HepG2 (cell line): ENCODE data around the gene TAF12. TPM values are rescaled to one million over a fixed set of nuclear protein-coding genes. Genes with fewer than 3 reads are reported as not detected.

Experiments used
- MIXL1 ChIP-seq: IDR thresholded peaks from 2 replicates; pipeline ENCODE4 v1.6.1; 2016
- NFIB ChIP-seq: sonication (generic); formaldehyde crosslinking; IDR thresholded peaks from 2 replicates; pipeline ENCODE4 v1.9.0; 2021; ENCODE audit warnings: missing genetic modification reagents, mild to moderate bottlenecking, borderline replicate concordance
- NONO ChIP-seq, 2 experiments: fragments of 450-650 bp in 1 of 2; sonication (generic) in 1 of 2; formaldehyde crosslinking in 1 of 2; IDR thresholded peaks in 1 of 2; conservative IDR thresholded peaks in 1 of 2; 2 replicates each; pipeline versions ENCODE4 v1.6.1 to v1.8.0; 2017 to 2022; ENCODE audit warnings: mild to moderate bottlenecking in 1 of 2, missing genetic modification reagents in 1 of 2, moderate library complexity in 1 of 2
- NR2F1 ChIP-seq, 2 experiments: fragments of 450-650 bp in 1 of 2; formaldehyde crosslinking in 1 of 2; IDR thresholded peaks; 2 replicates each; pipeline versions ENCODE4 v1.5.0 to v1.6.1; 2016 to 2020; ENCODE audit warnings: mild to moderate bottlenecking in 1 of 2, missing compliant biosample characterization in 1 of 2, missing genetic modification reagents in 1 of 2, moderate library complexity in 1 of 2
- TBL1XR1 ChIP-seq: fragments of 150-350 bp; IDR thresholded peaks from 2 replicates; pipeline ENCODE4 v1.6.1; 2014; ENCODE audit warnings: borderline replicate concordance, low read length; ENCODE audit not compliant: partially characterized antibody
- ZNF274 ChIP-seq: sonication (generic); formaldehyde crosslinking; IDR thresholded peaks from 2 replicates; pipeline ENCODE4 v1.5.1; 2020; ENCODE audit warnings: mild to moderate bottlenecking, missing genetic modification reagents
- polyA plus RNA-seq, 8 experiments: library from polyadenylated mRNA; depleted of rRNA in 3 of 8; stranded (reverse) in 7 of 8; unstranded in 1 of 8; fragments of >200 nt; fragmentation: Illumina TruSeq in 4 of 8; extraction: Trizol in 4 of 8; gene quantifications; 2 replicates each; pipeline versions ENCODE4 v1.2.1 to v1.2.3, GENCODE V29; 2011 to 2016; ENCODE audit warnings: low read depth in 4 of 8, missing spikeins in 1 of 8, mixed read lengths in 1 of 8; ENCODE audit not compliant: insufficient read depth in 1 of 8
- total RNA-seq, 5 experiments: library from RNA; depleted of rRNA; stranded (reverse); fragments of >200 nt; fragmentation: Illumina TruSeq; extraction: Trizol; gene quantifications; 2 replicates each; pipeline ENCODE4 v1.2.3, GENCODE V29; 2016; ENCODE audit warnings: low read depth in 1 of 5
- TF ChIP-seq, protein P1 (sequence below): sonication (generic); formaldehyde crosslinking; IDR thresholded peaks from 2 replicates; pipeline ENCODE4 v1.4.0; 2020; ENCODE audit warnings: missing genetic modification reagents
- TF ChIP-seq, protein P2 (sequence below), 2 experiments: fragments of 450-650 bp in 1 of 2; sonication (generic) in 1 of 2; formaldehyde crosslinking in 1 of 2; IDR thresholded peaks; 2 replicates each; pipeline versions ENCODE4 v1.6.1 to v1.8.0; 2016 to 2022; ENCODE audit warnings: antibody characterized with exemption in 1 of 2, mild to moderate bottlenecking in 1 of 2, missing genetic modification reagents in 1 of 2
- TF ChIP-seq, protein P3 (sequence below): sonication (generic); formaldehyde crosslinking; IDR thresholded peaks from 2 replicates; pipeline ENCODE4 v1.5.0; 2020; ENCODE audit warnings: missing genetic modification reagents, mild to moderate bottlenecking, borderline replicate concordance
- TF ChIP-seq, protein P4 (sequence below): IDR thresholded peaks from 2 replicates; pipeline ENCODE4 v1.6.1; 2016; ENCODE audit warnings: mild to moderate bottlenecking, missing biosample characterization, missing genetic modification reagents

The TAF12 gene
- total and polyA plus RNA-seq, 2 of the 13 experiments (the other 11 are each of a cell fraction or from before 2014, with no cell fraction given): 16.3 to 17.1 TPM

DNA sequence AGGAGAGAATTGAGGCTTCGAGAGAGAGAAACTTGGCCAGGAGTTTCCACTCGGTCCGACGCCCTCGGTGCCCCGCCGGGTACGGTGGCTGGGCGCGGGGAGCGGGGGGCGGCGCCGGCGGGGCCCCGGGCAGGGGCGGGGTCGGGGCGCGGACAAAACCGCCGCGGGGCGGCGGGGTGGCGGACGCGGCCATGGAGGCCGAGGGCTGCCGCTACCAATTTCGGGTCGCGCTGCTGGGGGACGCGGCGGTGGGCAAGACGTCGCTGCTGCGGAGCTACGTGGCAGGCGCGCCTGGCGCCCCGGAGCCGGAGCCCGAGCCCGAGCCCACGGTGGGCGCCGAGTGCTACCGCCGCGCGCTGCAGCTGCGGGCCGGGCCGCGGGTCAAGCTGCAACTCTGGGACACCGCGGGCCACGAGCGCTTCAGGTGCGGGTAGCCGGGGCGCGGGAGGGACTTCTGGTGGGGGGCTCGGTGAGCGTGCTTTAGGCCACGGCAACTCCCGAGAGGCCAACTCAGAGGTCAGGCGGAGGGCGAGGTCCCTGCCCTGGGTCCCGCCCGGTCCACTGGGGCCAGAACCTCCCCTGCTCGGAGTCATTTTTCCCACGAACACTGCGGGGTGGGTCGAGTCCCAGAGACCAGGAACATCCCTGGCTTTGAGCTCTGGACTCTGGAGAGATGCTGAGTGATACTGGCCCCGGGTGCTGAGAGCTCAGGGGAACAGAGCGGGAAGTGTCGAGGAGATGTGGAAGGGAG, 50.4 kb downstream of the TAF12 start (continued):
- TF ChIP-seq, protein P1, sequence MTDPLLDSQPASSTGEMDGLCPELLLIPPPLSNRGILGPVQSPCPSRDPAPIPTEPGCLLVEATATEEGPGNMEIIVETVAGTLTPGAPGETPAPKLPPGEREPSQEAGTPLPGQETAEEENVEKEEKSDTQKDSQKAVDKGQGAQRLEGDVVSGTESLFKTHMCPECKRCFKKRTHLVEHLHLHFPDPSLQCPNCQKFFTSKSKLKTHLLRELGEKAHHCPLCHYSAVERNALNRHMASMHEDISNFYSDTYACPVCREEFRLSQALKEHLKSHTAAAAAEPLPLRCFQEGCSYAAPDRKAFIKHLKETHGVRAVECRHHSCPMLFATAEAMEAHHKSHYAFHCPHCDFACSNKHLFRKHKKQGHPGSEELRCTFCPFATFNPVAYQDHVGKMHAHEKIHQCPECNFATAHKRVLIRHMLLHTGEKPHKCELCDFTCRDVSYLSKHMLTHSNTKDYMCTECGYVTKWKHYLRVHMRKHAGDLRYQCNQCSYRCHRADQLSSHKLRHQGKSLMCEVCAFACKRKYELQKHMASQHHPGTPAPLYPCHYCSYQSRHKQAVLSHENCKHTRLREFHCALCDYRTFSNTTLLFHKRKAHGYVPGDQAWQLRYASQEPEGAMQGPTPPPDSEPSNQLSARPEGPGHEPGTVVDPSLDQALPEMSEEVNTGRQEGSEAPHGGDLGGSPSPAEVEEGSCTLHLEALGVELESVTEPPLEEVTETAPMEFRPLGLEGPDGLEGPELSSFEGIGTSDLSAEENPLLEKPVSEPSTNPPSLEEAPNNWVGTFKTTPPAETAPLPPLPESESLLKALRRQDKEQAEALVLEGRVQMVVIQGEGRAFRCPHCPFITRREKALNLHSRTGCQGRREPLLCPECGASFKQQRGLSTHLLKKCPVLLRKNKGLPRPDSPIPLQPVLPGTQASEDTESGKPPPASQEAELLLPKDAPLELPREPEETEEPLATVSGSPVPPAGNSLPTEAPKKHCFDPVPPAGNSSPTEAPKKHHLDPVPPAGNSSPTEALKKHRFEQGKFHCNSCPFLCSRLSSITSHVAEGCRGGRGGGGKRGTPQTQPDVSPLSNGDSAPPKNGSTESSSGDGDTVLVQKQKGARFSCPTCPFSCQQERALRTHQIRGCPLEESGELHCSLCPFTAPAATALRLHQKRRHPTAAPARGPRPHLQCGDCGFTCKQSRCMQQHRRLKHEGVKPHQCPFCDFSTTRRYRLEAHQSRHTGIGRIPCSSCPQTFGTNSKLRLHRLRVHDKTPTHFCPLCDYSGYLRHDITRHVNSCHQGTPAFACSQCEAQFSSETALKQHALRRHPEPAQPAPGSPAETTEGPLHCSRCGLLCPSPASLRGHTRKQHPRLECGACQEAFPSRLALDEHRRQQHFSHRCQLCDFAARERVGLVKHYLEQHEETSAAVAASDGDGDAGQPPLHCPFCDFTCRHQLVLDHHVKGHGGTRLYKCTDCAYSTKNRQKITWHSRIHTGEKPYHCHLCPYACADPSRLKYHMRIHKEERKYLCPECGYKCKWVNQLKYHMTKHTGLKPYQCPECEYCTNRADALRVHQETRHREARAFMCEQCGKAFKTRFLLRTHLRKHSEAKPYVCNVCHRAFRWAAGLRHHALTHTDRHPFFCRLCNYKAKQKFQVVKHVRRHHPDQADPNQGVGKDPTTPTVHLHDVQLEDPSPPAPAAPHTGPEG: 0 out of 2 replicates have a peak, but pooled peaks have one; percentile 50
- no peak for TF ChIP-seq TBL1XR1
- TF ChIP-seq NFIB (CRISPR knock-in tag): peak; percentile 32; the same call in 1 of the 2 replicates
- TF ChIP-seq, protein P2, sequence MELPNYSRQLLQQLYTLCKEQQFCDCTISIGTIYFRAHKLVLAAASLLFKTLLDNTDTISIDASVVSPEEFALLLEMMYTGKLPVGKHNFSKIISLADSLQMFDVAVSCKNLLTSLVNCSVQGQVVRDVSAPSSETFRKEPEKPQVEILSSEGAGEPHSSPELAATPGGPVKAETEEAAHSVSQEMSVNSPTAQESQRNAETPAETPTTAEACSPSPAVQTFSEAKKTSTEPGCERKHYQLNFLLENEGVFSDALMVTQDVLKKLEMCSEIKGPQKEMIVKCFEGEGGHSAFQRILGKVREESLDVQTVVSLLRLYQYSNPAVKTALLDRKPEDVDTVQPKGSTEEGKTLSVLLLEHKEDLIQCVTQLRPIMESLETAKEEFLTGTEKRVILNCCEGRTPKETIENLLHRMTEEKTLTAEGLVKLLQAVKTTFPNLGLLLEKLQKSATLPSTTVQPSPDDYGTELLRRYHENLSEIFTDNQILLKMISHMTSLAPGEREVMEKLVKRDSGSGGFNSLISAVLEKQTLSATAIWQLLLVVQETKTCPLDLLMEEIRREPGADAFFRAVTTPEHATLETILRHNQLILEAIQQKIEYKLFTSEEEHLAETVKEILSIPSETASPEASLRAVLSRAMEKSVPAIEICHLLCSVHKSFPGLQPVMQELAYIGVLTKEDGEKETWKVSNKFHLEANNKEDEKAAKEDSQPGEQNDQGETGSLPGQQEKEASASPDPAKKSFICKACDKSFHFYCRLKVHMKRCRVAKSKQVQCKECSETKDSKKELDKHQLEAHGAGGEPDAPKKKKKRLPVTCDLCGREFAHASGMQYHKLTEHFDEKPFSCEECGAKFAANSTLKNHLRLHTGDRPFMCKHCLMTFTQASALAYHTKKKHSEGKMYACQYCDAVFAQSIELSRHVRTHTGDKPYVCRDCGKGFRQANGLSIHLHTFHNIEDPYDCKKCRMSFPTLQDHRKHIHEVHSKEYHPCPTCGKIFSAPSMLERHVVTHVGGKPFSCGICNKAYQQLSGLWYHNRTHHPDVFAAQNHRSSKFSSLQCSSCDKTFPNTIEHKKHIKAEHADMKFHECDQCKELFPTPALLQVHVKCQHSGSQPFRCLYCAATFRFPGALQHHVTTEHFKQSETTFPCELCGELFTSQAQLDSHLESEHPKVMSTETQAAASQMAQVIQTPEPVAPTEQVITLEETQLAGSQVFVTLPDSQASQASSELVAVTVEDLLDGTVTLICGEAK (IDR thresholded peaks at IDR 0.05): no peak
- TF ChIP-seq, protein P2 (CRISPR knock-in tag; IDR thresholded peaks at IDR 0.05): 0 out of 2 replicates have a peak, but pooled peaks have one; percentile 8
- TF ChIP-seq, protein P3, sequence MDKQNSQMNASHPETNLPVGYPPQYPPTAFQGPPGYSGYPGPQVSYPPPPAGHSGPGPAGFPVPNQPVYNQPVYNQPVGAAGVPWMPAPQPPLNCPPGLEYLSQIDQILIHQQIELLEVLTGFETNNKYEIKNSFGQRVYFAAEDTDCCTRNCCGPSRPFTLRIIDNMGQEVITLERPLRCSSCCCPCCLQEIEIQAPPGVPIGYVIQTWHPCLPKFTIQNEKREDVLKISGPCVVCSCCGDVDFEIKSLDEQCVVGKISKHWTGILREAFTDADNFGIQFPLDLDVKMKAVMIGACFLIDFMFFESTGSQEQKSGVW (CRISPR knock-in tag): no peak
- TF ChIP-seq MIXL1 (CRISPR knock-in tag): no peak
- TF ChIP-seq, protein P4, sequence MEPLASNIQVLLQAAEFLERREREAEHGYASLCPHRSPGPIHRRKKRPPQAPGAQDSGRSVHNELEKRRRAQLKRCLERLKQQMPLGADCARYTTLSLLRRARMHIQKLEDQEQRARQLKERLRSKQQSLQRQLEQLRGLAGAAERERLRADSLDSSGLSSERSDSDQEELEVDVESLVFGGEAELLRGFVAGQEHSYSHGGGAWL (CRISPR knock-in tag): no peak
- TF ChIP-seq NR2F1 (CRISPR knock-in tag; IDR thresholded peaks at IDR 0.05): peak in 1 of 2 experiments; percentile 50; a peak in 1 of 4 replicates
- no peak for TF ChIP-seq NONO (IDR thresholded peaks at IDR 0.05)
- TF ChIP-seq NONO (CRISPR knock-in tag; conservative IDR thresholded peaks at IDR 0.05): no peak; the same call in 1 of the 2 replicates
- TF ChIP-seq ZNF274: peak; percentile 45; the same call in 1 of the 2 replicates
